ENCODE results near the gene CSF1. TPM values are rescaled to one million over a fixed set of nuclear protein-coding genes. Genes with fewer than 3 reads are reported as not detected.

The CSF1 gene
- total RNA-seq, 1 experiment from 2014 or later, result 3.0 TPM

- BruUV-seq (replicated peaks), result no TSS peak
- ChIA-PET POLR2A (interaction anchor here (1.2 kb wide), 1 partner anchor 54 kb away, joined by 3 read pairs; the partner anchor contains the start of gene AHCYL1), CTCF (interaction anchor here (1.2 kb wide), 1 partner anchor 54 kb away, joined by 6 read pairs; the partner anchor contains the start of gene AHCYL1), RAD21 (ENCODE audit: low non-redundant PET in 1 of 2, low total read pairs in 2 of 2, uncharacterized antibody in 2 of 2, unreplicated experiment in 2 of 2) (no interaction called here)
- H3K27me3 ChIP-seq (ENCODE audit: insufficient read depth, low read length), result no peaks in the 10 kb centered on the region
- no peaks in the 10 kb centered on the region for H3K9me3 ChIP-seq (ENCODE audit: control insufficient read depth in 1 of 2, insufficient read depth in 1 of 2, low read depth in 1 of 2, low read length in 2 of 2)
- H4K20me1 ChIP-seq (ENCODE audit: insufficient read depth), result no peaks in the 10 kb centered on the region
- no peak overlapping the region for H2AFZ ChIP-seq (ENCODE audit: low read depth, low read length, poor library complexity, severe bottlenecking)
- no peak for DNase-seq (ENCODE audit: low read depth, low spot score)
- no peak overlapping the region for H3K4me2 ChIP-seq (ENCODE audit: low read length)
- no peak overlapping the region for H3K4me3 ChIP-seq (replicated peaks in 1 of 2; ENCODE audit: low read depth in 1 of 2, low read length in 2 of 2)
- no peak overlapping the region for H3K27ac ChIP-seq (ENCODE audit: low read depth, low read length)
- intact Hi-C loops (cut with micrococcal nuclease), result no loop called here
- H3K4me1 ChIP-seq (ENCODE audit: control insufficient read depth in 1 of 2, insufficient read depth in 2 of 2, low read length in 2 of 2), result peaks cover 12% of the 10 kb centered on the region in 2 experiments; a peak in 2 of 4 replicates
- no peak for ATAC-seq
- TF ChIP-seq CEBPB (IDR thresholded peaks at IDR 0.05; ENCODE audit: low read depth) (no peak), RAD21 (IDR thresholded peaks at IDR 0.05; ENCODE audit: low read depth) (0 out of 2 replicates have a peak, but pooled peaks have one; percentile 6)
- no peak overlapping the region for H3K9ac ChIP-seq (ENCODE audit: low read length)
- H3K9me2 ChIP-seq (ENCODE audit: insufficient read depth), result no peaks in the 10 kb centered on the region
- no peaks in the 10 kb centered on the region for H3K79me2 ChIP-seq (ENCODE audit: insufficient read depth, low read length)
- H3K36me3 ChIP-seq (ENCODE audit: control insufficient read depth in 1 of 2, insufficient read depth in 2 of 2, low read length in 2 of 2), result 0 out of 4 replicates have a peak, but pooled peaks cover 0 to 3% of the 10 kb centered on the region in 2 experiments
Observed at GRCh38 chr1:109930252-109930993, 19.8 kb downstream of the CSF1 start.

- H4K20me1 ChIP-seq (ENCODE audit: insufficient read depth), result no peaks in the 10 kb centered on the region
- ChIA-PET CTCF (interaction anchor here (1.2 kb wide), 1 partner anchor 53 kb away, joined by 6 read pairs; the partner anchor contains the start of gene AHCYL1), POLR2A (interaction anchor here (1.2 kb wide), 1 partner anchor 53 kb away, joined by 3 read pairs; the partner anchor contains the start of gene AHCYL1), RAD21 (ENCODE audit: low non-redundant PET in 1 of 2, low total read pairs in 2 of 2, uncharacterized antibody in 2 of 2, unreplicated experiment in 2 of 2) (no interaction called here)
- no peak overlapping the region for H2AFZ ChIP-seq (ENCODE audit: low read depth, low read length, poor library complexity, severe bottlenecking)
- peak; percentile 24 for DNase-seq (ENCODE audit: low read depth, low spot score)
- no peaks in the 10 kb centered on the region for H3K9me3 ChIP-seq (ENCODE audit: control insufficient read depth in 1 of 2, insufficient read depth in 1 of 2, low read depth in 1 of 2, low read length in 2 of 2)
- H3K9me2 ChIP-seq (ENCODE audit: insufficient read depth), result no peaks in the 10 kb centered on the region
- TF ChIP-seq POLR2A (IDR thresholded peaks at IDR 0.05; ENCODE audit: borderline replicate concordance, extremely low read depth, insufficient read depth, insufficient read length) (no peak), CEBPB (IDR thresholded peaks at IDR 0.05; ENCODE audit: low read depth) (no peak), SIN3A (IDR thresholded peaks at IDR 0.05; ENCODE audit: low read depth) (no peak), CTCF (IDR thresholded peaks at IDR 0.05 in 2 of 3, conservative IDR thresholded peaks at IDR 0.05 in 1 of 3; ENCODE audit: borderline replicate concordance in 1 of 3, insufficient read depth in 1 of 3, low read depth in 2 of 3, low read length in 2 of 3) (no peak), MAX (IDR thresholded peaks at IDR 0.05) (no peak), ZBTB33 (IDR thresholded peaks at IDR 0.05; ENCODE audit: extremely low read depth, insufficient replicate concordance, low read length) (no peak), TCF7L2 (IDR thresholded peaks at IDR 0.05; ENCODE audit: borderline replicate concordance, extremely low read depth, insufficient read depth, insufficient read length) (no peak)
- no peak overlapping the region for H3K9ac ChIP-seq (ENCODE audit: low read length)
- H3K4me1 ChIP-seq (ENCODE audit: control insufficient read depth in 1 of 2, insufficient read depth in 2 of 2, low read length in 2 of 2), result peaks cover 12% of the 10 kb centered on the region in 2 experiments; a peak in 2 of 4 replicates
- peak; percentile 85 for ATAC-seq
- H3K27ac ChIP-seq (ENCODE audit: low read depth, low read length), result no peak overlapping the region
- intact Hi-C loops (cut with micrococcal nuclease), result no loop called here
- H3K36me3 ChIP-seq (ENCODE audit: control insufficient read depth in 1 of 2, insufficient read depth in 2 of 2, low read length in 2 of 2), result 0 out of 4 replicates have a peak, but pooled peaks cover 0 to 3% of the 10 kb centered on the region in 2 experiments
- BruUV-seq (replicated peaks), result no TSS peak
- no peaks in the 10 kb centered on the region for H3K79me2 ChIP-seq (ENCODE audit: insufficient read depth, low read length)
- peak overlapping the region; percentile 25 for H3K4me2 ChIP-seq (ENCODE audit: low read length)
- H3K27me3 ChIP-seq (ENCODE audit: insufficient read depth, low read length), result no peaks in the 10 kb centered on the region
- no peak overlapping the region for H3K4me3 ChIP-seq (replicated peaks in 1 of 2; ENCODE audit: low read depth in 1 of 2, low read length in 2 of 2)
Observed at GRCh38 chr1:109931189-109931731, 20.6 kb downstream of the CSF1 start.
